HepG2 (cell line): ENCODE results near the gene NAALAD2. TPM values are rescaled to one million over a fixed set of nuclear protein-coding genes. Genes with fewer than 3 reads are reported as not detected.

ENCODE experiments used
- CREB1 ChIP-seq, 2 experiments: fragments of 450-650 bp in 1 of 2; IDR thresholded peaks; 2 replicates each; pipeline ENCODE4 v1.6.1; 2016 to 2017; ENCODE audit warnings: control low read depth in 1 of 2, mild to moderate bottlenecking in 1 of 2, missing compliant biosample characterization in 1 of 2, missing genetic modification characterization in 1 of 2
- CSRNP1 ChIP-seq: sonication (generic); formaldehyde crosslinking; IDR thresholded peaks from 2 replicates; pipeline ENCODE4 v1.8.1; 2023; ENCODE audit warnings: mild to moderate bottlenecking, missing genetic modification reagents
- DPF2 ChIP-seq: sonication (generic); formaldehyde crosslinking; IDR thresholded peaks from 2 replicates; pipeline ENCODE4 v1.4.0; 2020; ENCODE audit warnings: mild to moderate bottlenecking, low read depth, missing genetic modification reagents, borderline replicate concordance
- HMGXB4 ChIP-seq, 2 experiments: sonication (generic) in 1 of 2; formaldehyde crosslinking in 1 of 2; IDR thresholded peaks; 2 replicates each; pipeline versions ENCODE4 v1.4.0 to v1.6.1; 2018 to 2020; ENCODE audit warnings: missing genetic modification reagents in 2 of 2, borderline replicate concordance in 1 of 2, low read depth in 1 of 2, mild to moderate bottlenecking in 1 of 2, missing biosample characterization in 1 of 2
- IRF1 ChIP-seq: sonication (generic); formaldehyde crosslinking; IDR thresholded peaks from 2 replicates; pipeline ENCODE4 v1.4.0; 2020; ENCODE audit warnings: low read depth, mild to moderate bottlenecking, missing genetic modification reagents
- MAX ChIP-seq: IDR thresholded peaks from 2 replicates; pipeline ENCODE4 v1.6.1; 2012; ENCODE audit warnings: inconsistent platforms
- NFKBIZ ChIP-seq: IDR thresholded peaks from 2 replicates; pipeline ENCODE4 v1.6.1; 2018; ENCODE audit warnings: missing genetic modification reagents, missing compliant biosample characterization
- PAF1 ChIP-seq: IDR thresholded peaks from 2 replicates; pipeline ENCODE4 v1.6.1; 2016; ENCODE audit warnings: missing genetic modification reagents, missing compliant biosample characterization
- RBFOX2 ChIP-seq: fragments of 200-400 bp; formaldehyde crosslinking; IDR thresholded peaks from 2 replicates; pipeline ENCODE4 v1.6.1; 2017; ENCODE audit warnings: low read depth, mild to moderate bottlenecking, low read length
- SALL2 ChIP-seq: sonication (generic); formaldehyde crosslinking; IDR thresholded peaks from 2 replicates; pipeline ENCODE4 v1.8.1; 2023; ENCODE audit warnings: mild to moderate bottlenecking, missing genetic modification reagents, inconsistent platforms
- SNAI1 ChIP-seq: sonication (generic); formaldehyde crosslinking; IDR thresholded peaks from 2 replicates; pipeline ENCODE4 v1.5.0; 2020; ENCODE audit warnings: mild to moderate bottlenecking, missing genetic modification reagents, borderline replicate concordance
- SOX6 ChIP-seq, 2 experiments: fragments of 450-650 bp in 1 of 2; sonication (generic) in 1 of 2; formaldehyde crosslinking in 1 of 2; IDR thresholded peaks; 2 replicates each; pipeline versions ENCODE4 v1.4.0 to v1.6.1; 2017 to 2020; ENCODE audit warnings: antibody characterized with exemption in 1 of 2, mild to moderate bottlenecking in 1 of 2, missing genetic modification reagents in 1 of 2
- XRCC5 ChIP-seq: fragments of 200-400 bp; formaldehyde crosslinking; optimal IDR thresholded peaks from 2 replicates; pipeline ENCODE3; 2017; ENCODE audit warnings: mild to moderate bottlenecking, low read length
- ZFP36 ChIP-seq: fragments of 150-350 bp; IDR thresholded peaks from 2 replicates; pipeline ENCODE4 v1.6.1; 2018; ENCODE audit warnings: borderline replicate concordance, low read length, low read depth; ENCODE audit not compliant: partially characterized antibody
- ZNF280B ChIP-seq: sonication (generic); formaldehyde crosslinking; IDR thresholded peaks from 2 replicates; pipeline ENCODE4 v1.5.0; 2020; ENCODE audit warnings: missing genetic modification reagents, mild to moderate bottlenecking, borderline replicate concordance
- ZNF414 ChIP-seq: sonication (generic); formaldehyde crosslinking; IDR thresholded peaks from 2 replicates; pipeline ENCODE4 v1.5.0; 2020; ENCODE audit warnings: missing genetic modification reagents
- polyA plus RNA-seq, 8 experiments: library from polyadenylated mRNA; depleted of rRNA in 3 of 8; stranded (reverse) in 7 of 8; unstranded in 1 of 8; fragments of >200 nt; fragmentation: Illumina TruSeq in 4 of 8; extraction: Trizol in 4 of 8; gene quantifications; 2 replicates each; pipeline versions ENCODE4 v1.2.1 to v1.2.3, GENCODE V29; 2011 to 2016; ENCODE audit warnings: low read depth in 4 of 8, missing spikeins in 1 of 8, mixed read lengths in 1 of 8; ENCODE audit not compliant: insufficient read depth in 1 of 8
- total RNA-seq, 5 experiments: library from RNA; depleted of rRNA; stranded (reverse); fragments of >200 nt; fragmentation: Illumina TruSeq; extraction: Trizol; gene quantifications; 2 replicates each; pipeline ENCODE4 v1.2.3, GENCODE V29; 2016; ENCODE audit warnings: low read depth in 1 of 5

Gene NAALAD2
- total and polyA plus RNA-seq, 2 of the 13 experiments (the other 11 are each of a cell fraction or from before 2014, with no cell fraction given) = 8.0 to 8.9 TPM

- TF ChIP-seq IRF1 (CRISPR knock-in tag) = no peak
- no peak for TF ChIP-seq HMGXB4 (CRISPR knock-in tag; IDR thresholded peaks at IDR 0.05; ENCODE audit: borderline replicate concordance in 1 of 2, low read depth in 1 of 2)
- peak; percentile 27 for TF ChIP-seq XRCC5
- TF ChIP-seq CSRNP1 (CRISPR knock-in tag) = no peak
- no peak for TF ChIP-seq PAF1 (CRISPR knock-in tag)
- TF ChIP-seq CREB1 (IDR thresholded peaks at IDR 0.05) = no peak
- 0 out of 2 replicates have a peak, but pooled peaks have one; percentile 8 for TF ChIP-seq CREB1 (CRISPR knock-in tag; IDR thresholded peaks at IDR 0.05)
- 0 out of 2 replicates have a peak, but pooled peaks have one; percentile 18 for TF ChIP-seq MAX
- TF ChIP-seq SOX6 (IDR thresholded peaks at IDR 0.05) = no peak
- TF ChIP-seq SOX6 (CRISPR knock-in tag; IDR thresholded peaks at IDR 0.05) = peak; percentile 32; the same call in 1 of the 2 replicates
- TF ChIP-seq ZFP36 = no peak
- TF ChIP-seq RBFOX2 = 0 out of 2 replicates have a peak, but pooled peaks have one; percentile 41
- no peak for TF ChIP-seq NFKBIZ
- no peak for TF ChIP-seq ZNF414 (CRISPR knock-in tag)
- no peak for TF ChIP-seq SALL2
- no peak for TF ChIP-seq ZNF280B (CRISPR knock-in tag)
- no peak for TF ChIP-seq SNAI1 (CRISPR knock-in tag)
- no peak for TF ChIP-seq DPF2
These were observed at the start of gene NAALAD2 (continued) for GRCh38 chr11:90134478-90135003.
